Measurements from ENCODE around the gene ASXL3.

- no peak for TF ChIP-seq POLR2AphosphoS5 (IDR thresholded peaks at IDR 0.05; ENCODE audit: low read depth, low read length)
- no peak for TF ChIP-seq TAF1 (IDR thresholded peaks at IDR 0.05; ENCODE audit: borderline replicate concordance, insufficient read depth, low read length)
Measured at GRCh38 chr18:33541316-33541715, 36.7 kb upstream of the ASXL3 start.

All from PFSK-1 (cell line).